Keratinocyte (primary cell): ENCODE data around the gene TMPRSS4. TPM values are rescaled to one million over a fixed set of nuclear protein-coding genes. Genes with fewer than 3 reads are reported as not detected.

ENCODE experiments used
- DNase-seq: peaks from one replicate; pipeline ENCODE4 v3.0.0-alpha.2; 2011; ENCODE audit warnings: low read depth, missing footprints, low spot score
- FAIRE-seq: peaks from 2 replicates; lab custom pipeline; 2011; peaks lifted over from hg19 to GRCh38; lab: Jason Lieb, UNC
- H2AFZ ChIP-seq: 2 replicates; pipeline ENCODE4 v1.6.0; 2012; ENCODE audit warnings: low read length, control low read depth, inconsistent platforms; ENCODE audit not compliant: control insufficient read depth
- H3K27ac ChIP-seq: 2 replicates; pipeline ENCODE4 v1.5.1; 2011; ENCODE audit warnings: low read length; ENCODE audit not compliant: control insufficient read depth, insufficient read depth
- H3K27me3 ChIP-seq: 3 replicates; pipeline ENCODE4 v1.6.0; 2011; ENCODE audit warnings: low read length; ENCODE audit not compliant: control insufficient read depth, insufficient read depth; ENCODE audit errors: extremely low read depth
- H3K36me3 ChIP-seq, 2 experiments: 2 replicates in 1 of 2; 3 replicates in 1 of 2; pipeline ENCODE4 v1.5.1; 2011; ENCODE audit warnings: low read length in 2 of 2, mild to moderate bottlenecking in 1 of 2; ENCODE audit not compliant: control insufficient read depth in 2 of 2, insufficient read depth in 2 of 2; ENCODE audit errors: extremely low read depth in 1 of 2
- H3K4me1 ChIP-seq: 3 replicates; pipeline ENCODE4 v1.5.1; 2011; ENCODE audit warnings: low read length; ENCODE audit not compliant: control insufficient read depth, insufficient read depth; ENCODE audit errors: extremely low read depth
- H3K4me2 ChIP-seq: 3 replicates; pipeline ENCODE4 v1.6.0; 2011; ENCODE audit warnings: low read depth, low read length; ENCODE audit not compliant: control insufficient read depth, insufficient read depth; ENCODE audit errors: extremely low read depth
- H3K4me3 ChIP-seq, 3 experiments: fragments of 200-600 bp in 1 of 3; sonication (generic) in 1 of 3; 2 replicates in 2 of 3; 3 replicates in 1 of 3; pipeline ENCODE4 v1.5.1; 2011 to 2016; ENCODE audit warnings: low read length in 3 of 3, mild to moderate bottlenecking in 3 of 3, control low read depth in 2 of 3, inconsistent platforms in 1 of 3, low read depth in 1 of 3, mixed read lengths in 1 of 3, mixed run types in 1 of 3, moderate library complexity in 1 of 3; ENCODE audit not compliant: control insufficient read depth in 2 of 3, insufficient read depth in 2 of 3; ENCODE audit errors: extremely low read depth in 1 of 3
- H3K79me2 ChIP-seq: 2 replicates; pipeline ENCODE4 v1.6.0; 2012; ENCODE audit warnings: low read length; ENCODE audit not compliant: control insufficient read depth, insufficient read depth
- H3K9ac ChIP-seq: 3 replicates; pipeline ENCODE4 v1.6.0; 2011; ENCODE audit warnings: low read length; ENCODE audit not compliant: control insufficient read depth, insufficient read depth; ENCODE audit errors: extremely low read depth
- H3K9me1 ChIP-seq: 3 replicates; pipeline ENCODE4 v1.6.0; 2011; ENCODE audit warnings: low read length; ENCODE audit not compliant: control insufficient read depth, insufficient read depth; ENCODE audit errors: extremely low read depth
- H3K9me3 ChIP-seq: 2 replicates; pipeline ENCODE4 v1.5.1; 2012; ENCODE audit warnings: low read depth, low read length; ENCODE audit not compliant: control insufficient read depth
- H4K20me1 ChIP-seq: 3 replicates; pipeline ENCODE4 v1.6.0; 2011; ENCODE audit warnings: low read length; ENCODE audit not compliant: control insufficient read depth, insufficient read depth; ENCODE audit errors: extremely low read depth
- EZH2 ChIP-seq: IDR thresholded peaks from one replicate; pipeline ENCODE4 v1.6.1; 2012; ENCODE audit warnings: inconsistent platforms, mild to moderate bottlenecking, low read length, moderate library complexity
- dilution Hi-C: fragments of 300-500 bp; cut with MboI; formaldehyde crosslinking; loops from one replicate; pipeline ENCODE4 v1.7.0; 2020; ENCODE audit warnings: low sequenced_read_pairs; ENCODE audit not compliant: extremely low pct_ligation_motif_present
- polyA plus RNA-seq, 5 experiments: library from polyadenylated mRNA; depleted of rRNA in 3 of 5; stranded (reverse) in 3 of 5; stranded (forward) in 1 of 5; unstranded in 1 of 5; fragments of >200 nt; gene quantifications; 1 replicate in 1 of 5; 2 replicates in 3 of 5; 3 replicates in 1 of 5; pipeline versions ENCODE4 v1.2.1 to v1.2.3, GENCODE V29; 2011 to 2012; ENCODE audit warnings: missing spikeins in 2 of 5, low read depth in 1 of 5, low replicate concordance in 1 of 5
- TF ChIP-seq, protein P1 (sequence below), 3 experiments: IDR thresholded peaks in 1 of 3; conservative IDR thresholded peaks in 1 of 3; optimal IDR thresholded peaks in 1 of 3; 2 replicates in 2 of 3; 3 replicates in 1 of 3; pipeline versions ENCODE3 to v1.5.1; 2011; ENCODE audit warnings: low read length in 3 of 3, mild to moderate bottlenecking in 3 of 3, moderate library complexity in 2 of 3, control low read depth in 1 of 3, inconsistent platforms in 1 of 3; ENCODE audit not compliant: insufficient read depth in 2 of 3; ENCODE audit errors: extremely low read depth in 1 of 3

Gene TMPRSS4
- polyA plus RNA-seq, 1 donor (not counting 4 experiments of a cell fraction or from before 2014, with no cell fraction given): 1.2 TPM

DNA sequence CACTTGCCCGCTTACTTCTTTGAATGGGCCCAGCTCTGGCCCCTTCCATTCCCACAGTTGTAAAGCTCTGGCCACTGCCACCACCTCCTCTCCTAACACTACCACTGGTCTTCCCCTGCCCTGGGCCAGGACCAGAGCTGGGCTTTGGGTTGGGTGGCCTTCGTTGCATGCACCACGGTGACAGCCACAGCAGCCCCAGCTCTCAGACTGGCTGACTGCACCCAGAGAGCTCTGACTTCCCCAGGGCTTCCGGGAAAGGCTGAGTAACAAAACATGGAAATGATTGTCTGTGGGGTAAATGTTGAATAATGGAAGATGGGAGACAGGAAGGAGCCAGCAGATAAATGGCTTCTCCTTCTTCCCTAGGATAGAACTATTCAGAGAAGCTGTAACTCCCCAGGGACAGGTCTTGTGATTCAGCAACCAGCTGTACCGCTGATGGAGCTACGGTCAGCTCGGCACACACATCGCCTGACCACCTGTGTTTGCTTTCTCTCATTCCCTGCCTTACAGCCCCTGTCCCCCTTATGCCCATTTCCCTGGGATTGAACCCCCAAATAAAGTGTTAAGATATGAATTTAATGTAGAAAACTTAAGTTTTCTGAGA is 48.2 kb downstream of the TMPRSS4 start:
- dilution Hi-C loops: no loop called here
- H3K9me1 ChIP-seq: no peaks in the 10 kb centered on the region
- no peaks in the 10 kb centered on the region for H3K27me3 ChIP-seq
- H3K9ac ChIP-seq: no peak overlapping the region
- H3K4me1 ChIP-seq: no peaks in the 10 kb centered on the region
- H4K20me1 ChIP-seq: no peaks in the 10 kb centered on the region
- no peak overlapping the region for H2AFZ ChIP-seq
- no peak overlapping the region for H3K4me2 ChIP-seq
- no peaks in the 10 kb centered on the region for H3K79me2 ChIP-seq
- DNase-seq (no peak), FAIRE-seq (no peak)
- H3K27ac ChIP-seq: no peak overlapping the region
- TF ChIP-seq, protein P1, sequence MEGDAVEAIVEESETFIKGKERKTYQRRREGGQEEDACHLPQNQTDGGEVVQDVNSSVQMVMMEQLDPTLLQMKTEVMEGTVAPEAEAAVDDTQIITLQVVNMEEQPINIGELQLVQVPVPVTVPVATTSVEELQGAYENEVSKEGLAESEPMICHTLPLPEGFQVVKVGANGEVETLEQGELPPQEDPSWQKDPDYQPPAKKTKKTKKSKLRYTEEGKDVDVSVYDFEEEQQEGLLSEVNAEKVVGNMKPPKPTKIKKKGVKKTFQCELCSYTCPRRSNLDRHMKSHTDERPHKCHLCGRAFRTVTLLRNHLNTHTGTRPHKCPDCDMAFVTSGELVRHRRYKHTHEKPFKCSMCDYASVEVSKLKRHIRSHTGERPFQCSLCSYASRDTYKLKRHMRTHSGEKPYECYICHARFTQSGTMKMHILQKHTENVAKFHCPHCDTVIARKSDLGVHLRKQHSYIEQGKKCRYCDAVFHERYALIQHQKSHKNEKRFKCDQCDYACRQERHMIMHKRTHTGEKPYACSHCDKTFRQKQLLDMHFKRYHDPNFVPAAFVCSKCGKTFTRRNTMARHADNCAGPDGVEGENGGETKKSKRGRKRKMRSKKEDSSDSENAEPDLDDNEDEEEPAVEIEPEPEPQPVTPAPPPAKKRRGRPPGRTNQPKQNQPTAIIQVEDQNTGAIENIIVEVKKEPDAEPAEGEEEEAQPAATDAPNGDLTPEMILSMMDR (optimal IDR thresholded peaks at IDR 0.05 in 1 of 3, IDR thresholded peaks at IDR 0.05 in 1 of 3, conservative IDR thresholded peaks at IDR 0.05 in 1 of 3; ENCODE audit: extremely low read depth in 1 of 3, insufficient read depth in 2 of 3, low read length in 3 of 3): no peak
- no peak for TF ChIP-seq EZH2
- H3K4me3 ChIP-seq: no peak overlapping the region
- H3K9me3 ChIP-seq: no peaks in the 10 kb centered on the region
- H3K36me3 ChIP-seq: no peaks in the 10 kb centered on the region

DNA sequence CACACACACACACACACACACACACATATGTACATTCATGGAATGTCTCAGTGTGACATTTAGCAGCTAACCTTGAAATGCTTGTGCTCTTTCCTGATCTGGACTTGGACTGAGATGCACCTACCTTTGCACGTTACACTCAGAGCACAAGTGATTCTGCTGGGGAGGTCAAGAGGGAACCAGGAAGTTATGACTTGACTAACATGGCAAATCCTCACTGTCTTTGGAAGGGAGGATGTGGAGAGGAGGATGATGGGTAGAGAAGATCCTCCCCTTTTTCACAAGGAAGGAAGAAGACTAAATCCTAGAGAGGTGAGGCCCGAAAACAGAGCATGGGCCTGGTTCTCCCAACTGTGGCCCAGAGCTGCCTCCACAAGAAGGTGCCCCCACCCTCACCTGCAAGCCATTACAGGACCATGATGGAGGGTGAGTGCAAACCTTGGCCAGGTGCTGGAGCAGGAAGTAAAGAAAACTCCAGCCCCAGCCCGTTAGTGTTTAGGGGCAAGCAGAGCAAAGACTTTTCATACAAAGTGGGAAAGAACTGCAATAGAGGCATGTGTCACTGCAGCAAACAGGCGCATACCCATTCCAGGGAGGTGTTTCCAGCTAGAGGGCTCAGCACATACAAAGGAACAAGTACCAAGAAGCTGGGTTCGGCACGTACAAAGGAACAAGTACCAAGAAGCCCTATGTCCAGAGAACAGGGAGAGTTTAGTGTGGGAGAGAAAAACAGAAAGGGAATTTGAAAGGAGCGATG is 49.4 kb downstream of the TMPRSS4 start:
- DNase-seq (peak; percentile 53), FAIRE-seq (no peak)
- dilution Hi-C loops: no loop called here
- Histone ChIP-seq H3K4me2 (no peak overlapping the region), H3K79me2 (no peaks in the 10 kb centered on the region), H3K4me3 (no peak overlapping the region), H3K27ac (no peak overlapping the region), H3K9me3 (no peaks in the 10 kb centered on the region), H3K4me1 (no peaks in the 10 kb centered on the region), H4K20me1 (no peaks in the 10 kb centered on the region), H3K36me3 (no peaks in the 10 kb centered on the region), H2AFZ (no peak overlapping the region), H3K9ac (no peak overlapping the region), H3K27me3 (no peaks in the 10 kb centered on the region), H3K9me1 (no peaks in the 10 kb centered on the region)
- TF ChIP-seq, protein P1 (optimal IDR thresholded peaks at IDR 0.05 in 1 of 3, IDR thresholded peaks at IDR 0.05 in 1 of 3, conservative IDR thresholded peaks at IDR 0.05 in 1 of 3; ENCODE audit: extremely low read depth in 1 of 3, insufficient read depth in 2 of 3, low read length in 3 of 3): no peak
- no peak for TF ChIP-seq EZH2
